GM12891 (cell line): ENCODE results near the gene MYLK4.

Experiments
- PAX5 ChIP-seq: IDR thresholded peaks from 2 replicates; pipeline ENCODE4 v1.6.1; 2011; ENCODE audit warnings: low read length, moderate library complexity, mild to moderate bottlenecking; ENCODE audit not compliant: insufficient read depth, severe bottlenecking
- POLR2A ChIP-seq: IDR thresholded peaks from 2 replicates; pipeline ENCODE4 v1.6.1; 2011; ENCODE audit warnings: low read depth, low read length, control low read depth
- POLR2AphosphoS5 ChIP-seq: IDR thresholded peaks from 2 replicates; pipeline ENCODE4 v1.6.1; 2011; ENCODE audit warnings: low read depth, low read length, control low read depth
- SPI1 ChIP-seq: IDR thresholded peaks from 2 replicates; pipeline ENCODE4 v1.6.1; 2011; ENCODE audit warnings: low read depth, low read length, control low read depth

GRCh38 chr6:2693231-2693630, 57.5 kb downstream of the MYLK4 start:
- TF ChIP-seq POLR2AphosphoS5 (no peak), POLR2A (no peak), SPI1 (no peak), PAX5 (no peak)
